Measurements from ENCODE around the gene ZNF641. TPM values are rescaled to one million over a fixed set of nuclear protein-coding genes. Genes with fewer than 3 reads are reported as not detected.

The ZNF641 gene
- total and polyA plus RNA-seq, 2 of the 13 experiments (the other 11 are each of a cell fraction or from before 2014, with no cell fraction given), result 4.4 to 6.6 TPM

- TF ChIP-seq ZNF362 (CRISPR knock-in tag; IDR thresholded peaks at IDR 0.05; ENCODE audit: borderline replicate concordance) (no peak), SP5 (CRISPR knock-in tag; IDR thresholded peaks at IDR 0.05; ENCODE audit: borderline replicate concordance, low read depth) (peak; percentile 57; the same call in 1 of the 2 replicates), NCOA2 (CRISPR knock-in tag; IDR thresholded peaks at IDR 0.05) (0 out of 2 replicates have a peak, but pooled peaks have one; percentile 12)
- TF ChIP-seq, protein P1, sequence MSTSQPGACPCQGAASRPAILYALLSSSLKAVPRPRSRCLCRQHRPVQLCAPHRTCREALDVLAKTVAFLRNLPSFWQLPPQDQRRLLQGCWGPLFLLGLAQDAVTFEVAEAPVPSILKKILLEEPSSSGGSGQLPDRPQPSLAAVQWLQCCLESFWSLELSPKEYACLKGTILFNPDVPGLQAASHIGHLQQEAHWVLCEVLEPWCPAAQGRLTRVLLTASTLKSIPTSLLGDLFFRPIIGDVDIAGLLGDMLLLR (CRISPR knock-in tag; IDR thresholded peaks at IDR 0.05), result 0 out of 2 replicates have a peak, but pooled peaks have one; percentile 47
These were observed at the start of gene ZNF641 (continued) for GRCh38 chr12:48350249-48351021.

DNA sequence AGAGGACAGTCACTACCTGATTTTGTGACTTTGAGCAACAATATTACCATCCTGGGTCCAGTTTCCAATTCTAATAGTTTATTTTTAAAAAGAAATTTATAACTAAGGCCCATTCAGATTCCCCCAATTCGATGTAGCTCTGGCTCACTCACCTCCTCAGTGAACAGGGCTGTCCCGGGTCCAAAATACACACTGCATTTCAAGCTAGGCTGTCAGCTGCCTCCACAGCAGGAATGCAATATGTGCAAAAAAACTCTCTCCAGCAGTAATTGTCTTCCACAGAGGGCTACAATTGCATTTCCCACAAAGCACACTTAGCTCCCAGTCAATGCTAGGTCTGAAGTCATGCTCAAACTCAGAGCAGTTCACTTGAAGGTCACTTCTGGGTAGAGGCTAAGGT lies 39.3 kb upstream of the ZNF641 start:
- POLR2A ChIA-PET, result no interaction called here
- intact Hi-C loops (cut with micrococcal nuclease; ENCODE audit: unreplicated experiment), result no loop called here
- no peaks in the 10 kb centered on the region for H3K9me3 ChIP-seq (ENCODE audit: low read length)

More for the DNA sequence above, 39.3 kb upstream of the ZNF641 start:
- H3K4me1 ChIP-seq (ENCODE audit: insufficient read depth, low read length), result no peaks in the 10 kb centered on the region
- H3K79me2 ChIP-seq (ENCODE audit: insufficient read depth, low read length), result no peaks in the 10 kb centered on the region
- in situ Hi-C loops (cut with HindIII; ENCODE audit: extremely low pct_ligation_motif_present, low pct_unique_long_range_greater_than_20kb), result no loop called here
- no peaks in the 10 kb centered on the region for H3K36me3 ChIP-seq (replicated peaks in 1 of 2; ENCODE audit: control insufficient read depth in 1 of 2, insufficient read depth in 2 of 2, low read length in 2 of 2)
- CTCF ChIA-PET (ENCODE audit: low intra/inter-chr PET ratio, low total read pairs), result no interaction called here
- no peak overlapping the region for H2AFZ ChIP-seq (ENCODE audit: low read length)
- WGBS (ENCODE audit: low lambda C conversion rate), result 0% methylated on average over 2 of the region's 2 CpGs
- ATAC-seq (no peak), DNase-seq (ENCODE audit: low spot score) (no peak), FAIRE-seq (no peak)
- no peak overlapping the region for H3K27ac ChIP-seq (ENCODE audit: extremely low read length, insufficient read depth, low read length)
- H4K20me1 ChIP-seq (ENCODE audit: insufficient read depth, low read length), result no peaks in the 10 kb centered on the region
- H3K4me2 ChIP-seq (ENCODE audit: low read depth, low read length), result no peak overlapping the region
- H3K27me3 ChIP-seq (ENCODE audit: control insufficient read depth in 1 of 2, insufficient read depth in 2 of 2, low read length in 2 of 2), result 0 out of 5 replicates have a peak, but pooled peaks cover 0 to 4% of the 10 kb centered on the region in 2 experiments
- no TSS peak for BruUV-seq (replicated peaks)
- TF ChIP-seq SETDB1 (CRISPR knock-in tag; IDR thresholded peaks at IDR 0.05; ENCODE audit: borderline replicate concordance) (no peak), IKZF4 (CRISPR knock-in tag; IDR thresholded peaks at IDR 0.05; ENCODE audit: borderline replicate concordance, low read depth, not compliant biosample characterization) (no peak), NFATC3 (CRISPR knock-in tag; IDR thresholded peaks at IDR 0.05) (no peak), MIXL1 (CRISPR knock-in tag; IDR thresholded peaks at IDR 0.05) (no peak), ZNF615 (CRISPR knock-in tag; IDR thresholded peaks at IDR 0.05; ENCODE audit: borderline replicate concordance) (no peak), NBN (conservative IDR thresholded peaks at IDR 0.05) (no peak), NR3C1 (CRISPR knock-in tag; IDR thresholded peaks at IDR 0.05) (no peak), ATF7-NPFF (CRISPR knock-in tag; IDR thresholded peaks at IDR 0.05; ENCODE audit: low read depth) (no peak), ZNF879 (CRISPR knock-in tag; IDR thresholded peaks at IDR 0.05) (no peak), ZNF614 (CRISPR knock-in tag; IDR thresholded peaks at IDR 0.05; ENCODE audit: borderline replicate concordance) (no peak), TGIF2 (CRISPR knock-in tag; IDR thresholded peaks at IDR 0.05) (no peak)
- no peak overlapping the region for H3K4me3 ChIP-seq (replicated peaks in 1 of 3; ENCODE audit: insufficient read depth in 1 of 3, low read depth in 2 of 3, low read length in 3 of 3)
- H3K9ac ChIP-seq (ENCODE audit: insufficient read depth, low read depth, low read length), result no peak overlapping the region

Measured in HepG2 (cell line).